GM12875 (cell line): ENCODE measurements around the gene DCBLD1.
"Not testable (repeated sequence)": the region's sequence is repeated elsewhere in the genome, so short reads cannot be mapped to it uniquely, and the experiment has no call there.

Experiments used
- H3K4me3 ChIP-seq: one replicate; pipeline ENCODE4 v1.5.1; 2011; ENCODE audit warnings: low read depth, low read length, control low read depth
- CTCF ChIP-seq: IDR thresholded peaks from 2 replicates; pipeline ENCODE4 v1.5.1; 2011; ENCODE audit warnings: low read depth, mild to moderate bottlenecking, control low read depth, inconsistent platforms, low read length, moderate library complexity, borderline replicate concordance; ENCODE audit not compliant: insufficient read depth

DCBLD1 gene

GRCh38 chr6:117515326-117515725, 32.9 kb downstream of the DCBLD1 start:
- no peak for TF ChIP-seq CTCF

GRCh38 chr6:117517995-117518394, 35.5 kb downstream of the DCBLD1 start:
- not testable (repeated sequence) for H3K4me3 ChIP-seq

More at GRCh38 chr6:117515326-117515725, 32.9 kb downstream of the DCBLD1 start:
- no peak overlapping the region for H3K4me3 ChIP-seq

DNA sequence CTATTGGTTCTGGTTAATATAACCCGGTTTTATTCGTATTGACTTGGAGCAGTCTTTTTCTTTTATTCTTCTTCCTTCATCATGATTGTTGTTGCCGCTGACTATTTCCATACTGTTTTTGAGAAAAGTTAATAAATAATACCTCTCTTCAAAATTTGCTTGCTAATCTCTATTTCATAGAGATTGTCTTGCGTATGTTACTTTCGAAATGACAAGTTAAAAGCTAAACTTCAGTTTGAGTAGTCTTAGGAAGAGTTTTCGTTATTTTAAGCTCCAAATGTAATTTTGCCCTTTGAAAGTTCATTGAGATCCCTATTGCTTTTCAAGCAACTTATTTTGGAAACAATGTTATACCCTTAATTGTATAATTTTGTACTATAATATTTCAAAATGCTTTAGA, 36.4 kb downstream of the DCBLD1 start:
- no peak for TF ChIP-seq CTCF
- H3K4me3 ChIP-seq = no peak overlapping the region

DNA sequence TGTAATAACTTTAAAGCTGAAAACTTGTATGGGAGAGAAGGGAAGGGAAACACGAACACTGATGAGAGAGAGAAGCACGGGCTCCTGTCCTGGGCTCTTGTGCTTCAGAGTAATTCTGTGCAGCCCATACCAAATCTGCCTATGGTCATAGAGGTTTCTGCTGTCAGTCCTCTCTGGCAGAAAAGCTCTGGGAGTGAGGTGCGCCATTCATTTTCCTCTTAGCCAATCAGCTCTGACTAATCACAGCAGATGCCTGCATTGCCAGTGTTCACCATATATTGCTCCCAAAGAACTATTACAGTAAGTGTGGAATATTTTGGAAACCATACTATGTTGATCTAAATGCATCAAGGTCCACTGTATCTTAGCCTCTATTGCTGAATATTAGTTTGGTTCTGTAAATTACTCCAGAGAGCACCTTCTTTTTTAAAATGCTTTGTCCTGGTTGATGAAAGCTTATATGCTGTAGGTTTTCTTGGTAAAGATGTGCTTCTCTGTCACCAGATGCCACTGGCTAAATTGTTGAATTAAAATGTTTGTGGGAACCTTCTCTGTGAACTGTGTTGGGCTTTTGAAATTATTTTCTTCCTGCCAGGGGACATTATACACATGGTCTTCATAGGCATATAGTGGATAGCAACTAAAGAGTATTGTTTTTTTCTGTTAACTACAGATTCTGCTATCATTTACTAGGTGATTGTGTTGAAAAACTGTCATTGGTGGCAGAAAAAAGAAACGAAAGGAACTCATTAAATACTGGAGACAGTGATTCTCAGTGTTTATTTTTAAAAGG, 38.3 kb downstream of the DCBLD1 start:
- TF ChIP-seq CTCF = no peak
- H3K4me3 ChIP-seq = no peak overlapping the region

GRCh38 chr6:117521791-117522502, 39.5 kb downstream of the DCBLD1 start:
- no peak overlapping the region for H3K4me3 ChIP-seq
- no peak for TF ChIP-seq CTCF

DNA sequence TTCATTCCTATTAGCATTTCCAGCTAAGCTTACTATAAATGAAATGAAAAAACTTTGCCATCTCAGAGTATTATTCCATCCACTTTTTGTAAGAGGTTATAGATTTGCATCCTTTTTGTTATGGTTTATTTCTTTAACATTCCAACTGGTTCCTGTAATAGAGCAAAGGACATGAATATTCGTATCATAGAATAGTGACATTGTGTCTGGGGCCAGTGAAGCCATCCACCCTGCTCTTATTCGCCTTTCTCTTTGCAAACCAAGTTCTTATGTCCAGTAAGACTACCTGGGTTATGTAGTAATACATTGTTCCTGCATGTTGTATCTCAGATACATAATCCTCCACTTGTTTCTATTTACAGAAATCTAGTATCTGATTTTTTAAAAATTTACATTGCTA, 43.1 kb downstream of the DCBLD1 start:
- H3K4me3 ChIP-seq = no peak overlapping the region
- no peak for TF ChIP-seq CTCF

- no peak overlapping the region for H3K4me3 ChIP-seq
- no peak for TF ChIP-seq CTCF
Measured at GRCh38 chr6:117530467-117531242, 48.2 kb downstream of the DCBLD1 start.
